ENCODE results near the gene ENTPD3. TPM values are rescaled to one million over a fixed set of nuclear protein-coding genes. Genes with fewer than 3 reads are reported as not detected.

ENTPD3 gene
- total RNA-seq, 1 experiment from 2014 or later = not detected

- Histone ChIP-seq H4K8ac (replicated peaks; ENCODE audit: insufficient read length, low read depth, low read length) (no peak overlapping the region), H2BK5ac (ENCODE audit: insufficient read length, low read length) (no peak overlapping the region), H3K23ac (ENCODE audit: insufficient read length, low read depth, low read length) (no peak overlapping the region), H2BK20ac (ENCODE audit: low read depth, low read length, poor library complexity, severe bottlenecking) (no peak overlapping the region), H3K14ac (ENCODE audit: insufficient read depth, low read length) (no peak overlapping the region), H3T11ph (ENCODE audit: low read length) (no peak overlapping the region), H2AK5ac (ENCODE audit: insufficient read length, low read length) (no peak overlapping the region), H2AFZ (ENCODE audit: low read length) (no peak overlapping the region), H3K9ac (ENCODE audit: extremely low read depth, insufficient read length, low read length) (no peak overlapping the region), H2BK15ac (ENCODE audit: low read depth, low read length) (no peak overlapping the region), H3K79me2 (ENCODE audit: insufficient read depth, low read length) (no peaks in the 10 kb centered on the region), H3K23me2 (ENCODE audit: insufficient read length, low read depth, low read length, poor library complexity, severe bottlenecking) (no peaks in the 10 kb centered on the region), H3K4ac (ENCODE audit: low read depth, low read length) (no peak overlapping the region), H4K20me1 (ENCODE audit: control insufficient read depth, insufficient read depth, insufficient read length) (no peaks in the 10 kb centered on the region), H3K4me1 (ENCODE audit: insufficient read depth, low read length) (no peaks in the 10 kb centered on the region), H4K91ac (ENCODE audit: insufficient read length, low read depth, low read length) (no peak overlapping the region), H3K79me1 (ENCODE audit: insufficient read depth, low read depth, low read length, poor library complexity, severe bottlenecking) (no peaks in the 10 kb centered on the region), H3K18ac (ENCODE audit: insufficient read length, low read depth, low read length) (no peak overlapping the region), H2BK120ac (ENCODE audit: low read depth, low read length, poor library complexity, severe bottlenecking) (no peak overlapping the region), H3K9me3 (ENCODE audit: control insufficient read depth, low read depth, low read length) (no peaks in the 10 kb centered on the region), H2BK12ac (ENCODE audit: insufficient read length, low read depth, low read length) (no peak overlapping the region), H3K27ac (ENCODE audit: insufficient read length, low read depth, low read length) (no peak overlapping the region), H4K5ac (ENCODE audit: insufficient read length, low read depth, low read length) (no peak overlapping the region), H3K4me2 (ENCODE audit: insufficient read depth, insufficient read length, low read length) (no peak overlapping the region), H3K27me3 (ENCODE audit: insufficient read depth, low read length) (no peaks in the 10 kb centered on the region), H3K56ac (ENCODE audit: insufficient read length, low read depth, low read length) (no peak overlapping the region)
- H3K4me3 Mint-ChIP-seq = no peak overlapping the region
- H3K27me3 Mint-ChIP-seq (ENCODE audit: low read depth) = peaks cover 2% of the 10 kb centered on the region; the same call in 1 of the 2 replicates
- DNase-seq = no peak
- H3K27ac Mint-ChIP-seq = no peak overlapping the region
- H3K36me3 Mint-ChIP-seq (ENCODE audit: insufficient read depth in 1 of 3, low read depth in 3 of 3) = no peaks in the 10 kb centered on the region; a peak in 2 of 7 replicates
- no CpG with 5 or more reads among the region's 2 CpGs for WGBS (ENCODE audit: extremely low coverage, insufficient read length, low lambda C conversion rate)
- TF ChIP-seq, protein P1, sequence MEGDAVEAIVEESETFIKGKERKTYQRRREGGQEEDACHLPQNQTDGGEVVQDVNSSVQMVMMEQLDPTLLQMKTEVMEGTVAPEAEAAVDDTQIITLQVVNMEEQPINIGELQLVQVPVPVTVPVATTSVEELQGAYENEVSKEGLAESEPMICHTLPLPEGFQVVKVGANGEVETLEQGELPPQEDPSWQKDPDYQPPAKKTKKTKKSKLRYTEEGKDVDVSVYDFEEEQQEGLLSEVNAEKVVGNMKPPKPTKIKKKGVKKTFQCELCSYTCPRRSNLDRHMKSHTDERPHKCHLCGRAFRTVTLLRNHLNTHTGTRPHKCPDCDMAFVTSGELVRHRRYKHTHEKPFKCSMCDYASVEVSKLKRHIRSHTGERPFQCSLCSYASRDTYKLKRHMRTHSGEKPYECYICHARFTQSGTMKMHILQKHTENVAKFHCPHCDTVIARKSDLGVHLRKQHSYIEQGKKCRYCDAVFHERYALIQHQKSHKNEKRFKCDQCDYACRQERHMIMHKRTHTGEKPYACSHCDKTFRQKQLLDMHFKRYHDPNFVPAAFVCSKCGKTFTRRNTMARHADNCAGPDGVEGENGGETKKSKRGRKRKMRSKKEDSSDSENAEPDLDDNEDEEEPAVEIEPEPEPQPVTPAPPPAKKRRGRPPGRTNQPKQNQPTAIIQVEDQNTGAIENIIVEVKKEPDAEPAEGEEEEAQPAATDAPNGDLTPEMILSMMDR (conservative IDR thresholded peaks at IDR 0.05) = no peak
- H3K4me1 Mint-ChIP-seq = no peaks in the 10 kb centered on the region
- peaks cover 9 to 14% of the 10 kb centered on the region in 2 experiments; a peak in 4 of 5 replicates for H3K9me3 Mint-ChIP-seq
These were observed 31.6 kb upstream of the ENTPD3 start for GRCh38 chr3:40355410-40355809.

Data from H9 (cell line).